ENCODE data around the gene RFC1. TPM values are rescaled to one million over a fixed set of nuclear protein-coding genes. Genes with fewer than 3 reads are reported as not detected.

RFC1 gene
- total RNA-seq, 2 donors from 2014 or later, result 28.2 to 28.7 TPM

GRCh38 chr4:39319676-39320075 lies 46.5 kb downstream of the RFC1 start:
- H3K9me3 ChIP-seq, result no peaks in the 10 kb centered on the region
- H3K36me3 ChIP-seq, result no peaks in the 10 kb centered on the region
- no peak overlapping the region for H3K4me3 ChIP-seq
- intact Hi-C loops (cut with DNase I), result no loop called here
- no peak overlapping the region for H3K27ac ChIP-seq
- no peak for DNase-seq
- no peak overlapping the region for H3K9ac ChIP-seq (ENCODE audit: low read depth in 2 of 2, low read length in 2 of 2)
- H3K4me1 ChIP-seq, result no peaks in the 10 kb centered on the region
- H3K27me3 ChIP-seq, result no peaks in the 10 kb centered on the region
- no peak for TF ChIP-seq CTCF (IDR thresholded peaks at IDR 0.05)

GRCh38 chr4:39312816-39313215 lies 53.3 kb downstream of the RFC1 start:
- Histone ChIP-seq H3K9me3 (no peaks in the 10 kb centered on the region), H3K27ac (no peak overlapping the region), H3K4me3 (no peak overlapping the region), H3K36me3 (no peaks in the 10 kb centered on the region), H3K9ac (ENCODE audit: low read depth in 2 of 2, low read length in 2 of 2) (no peak overlapping the region), H3K4me1 (no peaks in the 10 kb centered on the region), H3K27me3 (no peaks in the 10 kb centered on the region)
- DNase-seq, result no peak
- intact Hi-C loops (cut with DNase I), result no loop called here
- no peak for TF ChIP-seq CTCF (IDR thresholded peaks at IDR 0.05)

GRCh38 chr4:39308611-39309010 lies 57.6 kb downstream of the RFC1 start:
- DNase-seq, result no peak

GRCh38 chr4:39305912-39306677 lies 60.1 kb downstream of the RFC1 start:
- TF ChIP-seq CTCF (IDR thresholded peaks at IDR 0.05), result no peak
- H3K27me3 ChIP-seq, result no peaks in the 10 kb centered on the region
- H3K9ac ChIP-seq (ENCODE audit: low read depth in 2 of 2, low read length in 2 of 2), result no peak overlapping the region
- no peak overlapping the region for H3K4me3 ChIP-seq
- no peak overlapping the region for H3K27ac ChIP-seq
- intact Hi-C loops (cut with DNase I), result no loop called here
- no peaks in the 10 kb centered on the region for H3K4me1 ChIP-seq
- DNase-seq, result no peak
- no peaks in the 10 kb centered on the region for H3K36me3 ChIP-seq
- no peaks in the 10 kb centered on the region for H3K9me3 ChIP-seq

More at GRCh38 chr4:39308611-39309010, 57.6 kb downstream of the RFC1 start:
- H3K27me3 ChIP-seq, result no peaks in the 10 kb centered on the region
- H3K4me3 ChIP-seq, result no peak overlapping the region
- H3K27ac ChIP-seq, result no peak overlapping the region
- H3K36me3 ChIP-seq, result no peaks in the 10 kb centered on the region
- TF ChIP-seq CTCF (IDR thresholded peaks at IDR 0.05), result no peak
- H3K4me1 ChIP-seq, result no peaks in the 10 kb centered on the region
- no peak overlapping the region for H3K9ac ChIP-seq (ENCODE audit: low read depth in 2 of 2, low read length in 2 of 2)
- H3K9me3 ChIP-seq, result no peaks in the 10 kb centered on the region
- intact Hi-C loops (cut with DNase I), result no loop called here

GRCh38 chr4:39304651-39305050 lies 61.5 kb downstream of the RFC1 start:
- Histone ChIP-seq H3K9ac (ENCODE audit: low read depth in 2 of 2, low read length in 2 of 2) (no peak overlapping the region), H3K4me3 (no peak overlapping the region), H3K36me3 (peaks cover 3% of the 10 kb centered on the region), H3K27me3 (no peaks in the 10 kb centered on the region), H3K4me1 (no peaks in the 10 kb centered on the region), H3K27ac (no peak overlapping the region), H3K9me3 (no peaks in the 10 kb centered on the region)
- no peak for DNase-seq
- no peak for TF ChIP-seq CTCF (IDR thresholded peaks at IDR 0.05)
- intact Hi-C loops (cut with DNase I), result no loop called here
